GM19438 (cell line): ENCODE measurements around the gene PLCD3.
A peak's percentile ranks its signal among the peaks of the same experiment; 100 is the strongest.

ENCODE experiments used
- ATAC-seq: cut with Tn5 transposase; IDR thresholded peaks from one replicate; pipeline ENCODE4 v1.9.1; 2021; ENCODE audit warnings: low read depth; ENCODE audit not compliant: unreplicated experiment

Gene PLCD3

GRCh38 chr17:45132320-45132571 is at the start of gene PLCD3:
TSS of gene PLCD3 (minus strand) at chr17:45132515. CDS start at chr17:45132410, 105 bp downstream.
- ATAC-seq: no peak

- no peak for ATAC-seq
Measured at GRCh38 chr17:45177563-45177962, 45.2 kb upstream of the PLCD3 start.

GRCh38 chr17:45175759-45176115 is 43.4 kb upstream of the PLCD3 start:
- ATAC-seq: no peak

- no peak for ATAC-seq
Measured at GRCh38 chr17:45172541-45173286, 40.4 kb upstream of the PLCD3 start.

GRCh38 chr17:45172232-45172540 is 39.9 kb upstream of the PLCD3 start:
- ATAC-seq: no peak

- ATAC-seq: no peak
Measured at GRCh38 chr17:45171338-45172231, 39.3 kb upstream of the PLCD3 start.

- no peak for ATAC-seq
Measured at GRCh38 chr17:45170931-45171337, 38.6 kb upstream of the PLCD3 start.

GRCh38 chr17:45170280-45170930 is 38.1 kb upstream of the PLCD3 start:
- no peak for ATAC-seq

GRCh38 chr17:45168991-45169752 is 36.9 kb upstream of the PLCD3 start:
- no peak for ATAC-seq

GRCh38 chr17:45164734-45165269 is 32.5 kb upstream of the PLCD3 start:
- no peak for ATAC-seq

GRCh38 chr17:45162025-45162687 is 29.8 kb upstream of the PLCD3 start:
- ATAC-seq: no peak

- ATAC-seq: peak; percentile 88
Measured at GRCh38 chr17:45161288-45162024, 29.1 kb upstream of the PLCD3 start, which contains the start of gene HEXIM2. TSS of gene HEXIM2 (plus strand) at chr17:45161875. CDS start at chr17:45162794, 919 bp downstream.

GRCh38 chr17:45160447-45161287 is 28.4 kb upstream of the PLCD3 start:
- peak; percentile 20 for ATAC-seq

GRCh38 chr17:45156242-45156641 is 23.9 kb upstream of the PLCD3 start:
- ATAC-seq: no peak

GRCh38 chr17:45155483-45155882 is 23.2 kb upstream of the PLCD3 start:
- no peak for ATAC-seq

- ATAC-seq: no peak
Measured at GRCh38 chr17:45155029-45155428, 22.7 kb upstream of the PLCD3 start.

GRCh38 chr17:45150911-45151809 is 18.8 kb upstream of the PLCD3 start:
- ATAC-seq: no peak
